HEK293 (cell line): ENCODE results near the gene GRK5.

Source experiments
- ATF2 ChIP-seq: fragments of 450-650 bp; formaldehyde crosslinking; IDR thresholded peaks from 2 replicates; pipeline ENCODE4 v1.5.1; 2016; ENCODE audit warnings: missing biosample characterization, missing genetic modification characterization, low read depth
- CTCF ChIP-seq: fragments of 450-650 bp; formaldehyde crosslinking; IDR thresholded peaks from 2 replicates; pipeline ENCODE4 v1.5.1; 2016; ENCODE audit warnings: missing biosample characterization, missing genetic modification characterization
- TRIM28 ChIP-seq: IDR thresholded peaks from 2 replicates; pipeline ENCODE4 v1.6.1; 2011; ENCODE audit warnings: low read length, control low read depth, borderline replicate concordance
- YY1 ChIP-seq: fragments of 450-650 bp; formaldehyde crosslinking; IDR thresholded peaks from 2 replicates; pipeline ENCODE4 v1.5.1; 2018; ENCODE audit warnings: missing biosample characterization, missing genetic modification characterization
- ZFHX2 ChIP-seq: fragments of 450-650 bp; formaldehyde crosslinking; conservative IDR thresholded peaks from 2 replicates; pipeline ENCODE4 v1.5.1; 2016; ENCODE audit warnings: missing biosample characterization, missing genetic modification characterization
- ZFP41 ChIP-seq: fragments of 450-650 bp; formaldehyde crosslinking; IDR thresholded peaks from 2 replicates; pipeline ENCODE4 v1.5.1; 2016; ENCODE audit warnings: missing biosample characterization, missing genetic modification characterization, borderline replicate concordance
- ZNF140 ChIP-seq: fragments of 450-650 bp; formaldehyde crosslinking; IDR thresholded peaks from 2 replicates; pipeline ENCODE4 v1.5.1; 2016; ENCODE audit warnings: missing biosample characterization, missing genetic modification characterization
- ZNF24 ChIP-seq: fragments of 450-650 bp; formaldehyde crosslinking; IDR thresholded peaks from 2 replicates; pipeline ENCODE4 v1.5.1; 2016; ENCODE audit warnings: missing biosample characterization, missing genetic modification characterization
- ZNF596 ChIP-seq: fragments of 450-650 bp; IDR thresholded peaks from 2 replicates; pipeline ENCODE4 v1.5.0; 2018; ENCODE audit warnings: missing biosample characterization, mild to moderate bottlenecking, missing genetic modification characterization, moderate library complexity
- ZNF624 ChIP-seq: fragments of 450-650 bp; formaldehyde crosslinking; IDR thresholded peaks from 2 replicates; pipeline ENCODE4 v1.5.1; 2017; ENCODE audit warnings: missing biosample characterization, missing genetic modification characterization
- ZNF629 ChIP-seq: fragments of 450-650 bp; formaldehyde crosslinking; IDR thresholded peaks from 2 replicates; pipeline ENCODE4 v1.5.1; 2017; ENCODE audit warnings: missing biosample characterization, missing genetic modification characterization
- TF ChIP-seq, protein P1 (sequence below): fragments of 450-650 bp; formaldehyde crosslinking; IDR thresholded peaks from 2 replicates; pipeline ENCODE4; 2016; ENCODE audit warnings: missing biosample characterization, missing genetic modification characterization
- TF ChIP-seq, protein P2 (sequence below): fragments of 450-650 bp; formaldehyde crosslinking; conservative IDR thresholded peaks from 2 replicates; pipeline ENCODE4 v1.5.1; 2016; ENCODE audit warnings: low read depth, missing biosample characterization, missing genetic modification characterization

DNA sequence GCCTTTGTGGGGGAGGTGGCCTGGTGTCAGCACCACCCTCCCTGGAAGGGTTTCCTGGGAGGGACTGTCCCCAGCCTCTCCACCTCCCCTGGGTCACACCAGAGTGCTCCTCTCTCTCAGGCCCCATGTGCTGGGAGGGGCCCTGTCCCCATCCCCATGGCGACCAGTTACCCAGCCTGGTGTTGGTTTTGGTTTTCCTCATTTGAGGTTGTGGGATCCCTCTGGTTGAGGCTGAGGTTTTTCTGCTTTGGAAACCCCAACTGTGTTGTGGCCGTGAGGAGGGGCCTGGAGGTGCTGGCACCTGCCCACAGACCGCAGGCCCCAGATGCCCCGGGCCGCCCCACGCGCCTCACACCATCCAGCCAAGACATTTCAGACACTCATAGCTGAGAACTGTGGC lies 106.3 kb downstream of the GRK5 start:
- TF ChIP-seq, protein P1, sequence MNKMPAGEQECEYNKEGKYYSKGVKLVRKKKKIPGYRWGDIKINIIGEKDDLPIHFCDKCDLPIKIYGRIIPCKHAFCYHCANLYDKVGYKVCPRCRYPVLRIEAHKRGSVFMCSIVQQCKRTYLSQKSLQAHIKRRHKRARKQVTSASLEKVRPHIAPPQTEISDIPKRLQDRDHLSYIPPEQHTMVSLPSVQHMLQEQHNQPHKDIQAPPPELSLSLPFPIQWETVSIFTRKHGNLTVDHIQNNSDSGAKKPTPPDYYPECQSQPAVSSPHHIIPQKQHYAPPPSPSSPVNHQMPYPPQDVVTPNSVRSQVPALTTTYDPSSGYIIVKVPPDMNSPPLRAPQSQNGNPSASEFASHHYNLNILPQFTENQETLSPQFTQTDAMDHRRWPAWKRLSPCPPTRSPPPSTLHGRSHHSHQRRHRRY (tag by site-specific recombination), result no peak
- no peak for TF ChIP-seq ZNF624
- TF ChIP-seq ZFP41 (tag by site-specific recombination), result no peak
- no peak for TF ChIP-seq ZNF596 (tag by site-specific recombination)
- TF ChIP-seq CTCF (tag by site-specific recombination), result no peak
- TF ChIP-seq YY1 (tag by site-specific recombination), result no peak
- TF ChIP-seq, protein P2, sequence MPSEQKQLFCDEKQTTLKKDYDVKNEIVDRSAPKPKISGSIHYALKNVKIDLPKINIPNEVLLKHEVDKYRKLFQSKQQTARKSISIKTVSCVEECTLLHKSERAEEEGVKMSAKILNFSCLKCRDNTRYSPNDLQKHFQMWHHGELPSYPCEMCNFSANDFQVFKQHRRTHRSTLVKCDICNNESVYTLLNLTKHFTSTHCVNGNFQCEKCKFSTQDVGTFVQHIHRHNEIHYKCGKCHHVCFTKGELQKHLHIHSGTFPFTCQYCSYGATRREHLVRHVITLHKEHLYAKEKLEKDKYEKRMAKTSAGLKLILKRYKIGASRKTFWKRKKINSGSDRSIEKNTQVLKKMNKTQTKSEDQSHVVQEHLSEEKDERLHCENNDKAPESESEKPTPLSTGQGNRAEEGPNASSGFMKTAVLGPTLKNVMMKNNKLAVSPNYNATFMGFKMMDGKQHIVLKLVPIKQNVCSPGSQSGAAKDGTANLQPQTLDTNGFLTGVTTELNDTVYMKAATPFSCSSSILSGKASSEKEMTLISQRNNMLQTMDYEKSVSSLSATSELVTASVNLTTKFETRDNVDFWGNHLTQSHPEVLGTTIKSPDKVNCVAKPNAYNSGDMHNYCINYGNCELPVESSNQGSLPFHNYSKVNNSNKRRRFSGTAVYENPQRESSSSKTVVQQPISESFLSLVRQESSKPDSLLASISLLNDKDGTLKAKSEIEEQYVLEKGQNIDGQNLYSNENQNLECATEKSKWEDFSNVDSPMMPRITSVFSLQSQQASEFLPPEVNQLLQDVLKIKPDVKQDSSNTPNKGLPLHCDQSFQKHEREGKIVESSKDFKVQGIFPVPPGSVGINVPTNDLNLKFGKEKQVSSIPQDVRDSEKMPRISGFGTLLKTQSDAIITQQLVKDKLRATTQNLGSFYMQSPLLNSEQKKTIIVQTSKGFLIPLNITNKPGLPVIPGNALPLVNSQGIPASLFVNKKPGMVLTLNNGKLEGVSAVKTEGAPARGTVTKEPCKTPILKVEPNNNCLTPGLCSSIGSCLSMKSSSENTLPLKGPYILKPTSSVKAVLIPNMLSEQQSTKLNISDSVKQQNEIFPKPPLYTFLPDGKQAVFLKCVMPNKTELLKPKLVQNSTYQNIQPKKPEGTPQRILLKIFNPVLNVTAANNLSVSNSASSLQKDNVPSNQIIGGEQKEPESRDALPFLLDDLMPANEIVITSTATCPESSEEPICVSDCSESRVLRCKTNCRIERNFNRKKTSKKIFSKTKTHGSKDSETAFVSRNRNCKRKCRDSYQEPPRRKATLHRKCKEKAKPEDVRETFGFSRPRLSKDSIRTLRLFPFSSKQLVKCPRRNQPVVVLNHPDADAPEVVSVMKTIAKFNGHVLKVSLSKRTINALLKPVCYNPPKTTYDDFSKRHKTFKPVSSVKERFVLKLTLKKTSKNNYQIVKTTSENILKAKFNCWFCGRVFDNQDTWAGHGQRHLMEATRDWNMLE (tag by site-specific recombination), result no peak
- no peak for TF ChIP-seq ZNF629
- TF ChIP-seq ATF2 (tag by site-specific recombination), result no peak
- no peak for TF ChIP-seq ZNF24 (tag by site-specific recombination)
- no peak for TF ChIP-seq TRIM28
- no peak for TF ChIP-seq ZFHX2 (tag by site-specific recombination)
- no peak for TF ChIP-seq ZNF140 (tag by site-specific recombination)
